ENCODE data around the gene CCDC150. TPM values are rescaled to one million over a fixed set of nuclear protein-coding genes. Genes with fewer than 3 reads are reported as not detected.

Gene CCDC150
- total and polyA plus RNA-seq, 9 of the 15 experiments (the other 6 are each of a cell fraction or from before 2014, with no cell fraction given), result 4.4 to 23.1 (median 11.3) TPM

DNA sequence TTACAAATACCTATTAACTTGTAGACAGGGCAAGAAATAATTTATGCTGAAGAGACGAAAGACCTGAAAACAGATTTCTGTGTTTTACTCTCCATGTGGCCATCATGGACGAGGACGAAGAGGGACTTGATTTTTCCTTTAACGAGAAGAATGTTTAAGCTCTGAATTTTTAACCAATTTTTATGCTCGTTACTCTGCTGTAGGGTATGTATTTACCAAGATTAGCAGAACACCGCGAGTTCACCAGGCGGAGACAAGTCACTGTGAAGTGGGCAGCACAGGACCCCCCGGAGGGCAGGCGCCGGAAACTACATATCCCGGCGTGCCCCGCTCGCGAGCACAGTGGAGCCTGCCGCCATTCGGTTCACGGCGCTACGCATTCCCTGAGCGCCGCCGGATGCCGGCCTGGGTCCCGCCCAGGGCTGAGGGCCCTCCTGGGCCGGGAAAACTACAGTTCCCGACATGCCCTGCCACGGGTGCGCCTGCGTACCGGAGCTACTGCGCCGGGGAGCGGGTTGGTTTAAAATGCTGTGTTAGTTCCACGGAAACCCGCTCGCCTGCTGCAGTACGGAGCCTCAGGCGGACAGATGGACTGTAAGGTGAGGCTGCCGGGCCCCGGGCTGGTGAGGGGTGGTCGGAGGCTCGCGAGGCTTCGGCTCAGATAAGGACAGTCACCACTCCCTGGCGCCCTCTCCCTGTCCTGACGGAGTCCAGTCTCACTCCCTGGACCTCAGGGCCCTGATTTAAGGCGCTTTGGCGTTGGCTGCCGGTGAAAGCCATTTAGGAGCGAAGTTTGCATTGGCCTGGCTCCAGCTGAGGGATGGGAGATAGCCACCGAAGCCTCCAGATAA lies at the start of gene CCDC150 (continued):
- TF ChIP-seq, protein P1, sequence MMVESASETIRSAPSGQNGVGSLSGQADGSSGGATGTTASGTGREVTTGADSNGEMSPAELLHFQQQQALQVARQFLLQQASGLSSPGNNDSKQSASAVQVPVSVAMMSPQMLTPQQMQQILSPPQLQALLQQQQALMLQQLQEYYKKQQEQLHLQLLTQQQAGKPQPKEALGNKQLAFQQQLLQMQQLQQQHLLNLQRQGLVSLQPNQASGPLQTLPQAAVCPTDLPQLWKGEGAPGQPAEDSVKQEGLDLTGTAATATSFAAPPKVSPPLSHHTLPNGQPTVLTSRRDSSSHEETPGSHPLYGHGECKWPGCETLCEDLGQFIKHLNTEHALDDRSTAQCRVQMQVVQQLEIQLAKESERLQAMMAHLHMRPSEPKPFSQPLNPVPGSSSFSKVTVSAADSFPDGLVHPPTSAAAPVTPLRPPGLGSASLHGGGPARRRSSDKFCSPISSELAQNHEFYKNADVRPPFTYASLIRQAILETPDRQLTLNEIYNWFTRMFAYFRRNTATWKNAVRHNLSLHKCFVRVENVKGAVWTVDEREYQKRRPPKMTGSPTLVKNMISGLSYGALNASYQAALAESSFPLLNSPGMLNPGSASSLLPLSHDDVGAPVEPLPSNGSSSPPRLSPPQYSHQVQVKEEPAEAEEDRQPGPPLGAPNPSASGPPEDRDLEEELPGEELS (CRISPR knock-in tag; IDR thresholded peaks at IDR 0.05; ENCODE audit: borderline replicate concordance), result no peak
- TF ChIP-seq MAFF (IDR thresholded peaks at IDR 0.05; ENCODE audit: low read length) (no peak), ILK (tag; IDR thresholded peaks at IDR 0.05; ENCODE audit: borderline replicate concordance, low read depth) (no peak), POLR2AphosphoS5 (IDR thresholded peaks at IDR 0.05; ENCODE audit: control insufficient read depth, insufficient read depth, low read depth, low read length) (peak; percentile 59; the same call in 1 of the 2 replicates), MTA2 (IDR thresholded peaks at IDR 0.05; ENCODE audit: low read depth) (no peak), SMAD2 (IDR thresholded peaks at IDR 0.05; ENCODE audit: low read depth, low read length) (no peak), SAFB (IDR thresholded peaks at IDR 0.05; ENCODE audit: borderline replicate concordance, low read depth, low read length) (no peak), SNRNP70 (optimal IDR thresholded peaks at IDR 0.05; ENCODE audit: low read depth, low read length) (no peak), JUN (IDR thresholded peaks at IDR 0.05; ENCODE audit: borderline replicate concordance, low read depth, low read length) (no peak), JUN (CRISPR knock-in tag; IDR thresholded peaks at IDR 0.05; ENCODE audit: borderline replicate concordance) (no peak), MYNN (IDR thresholded peaks at IDR 0.05) (no peak), MYNN (CRISPR knock-in tag; IDR thresholded peaks at IDR 0.05) (no peak), KDM1A (IDR thresholded peaks at IDR 0.05) (no peak), SP1 (CRISPR knock-in tag; IDR thresholded peaks at IDR 0.05) (peak; percentile 70), TAF1 (IDR thresholded peaks at IDR 0.05; ENCODE audit: control insufficient read depth, extremely low read depth, insufficient read depth, low read length, severe bottlenecking) (peak; percentile 50), RCOR1 (IDR thresholded peaks at IDR 0.05; ENCODE audit: borderline replicate concordance in 1 of 2, low read depth in 2 of 2, low read length in 2 of 2) (peak in 1 of 2 experiments; percentile 25; a peak in 1 of 4 replicates)
- TF ChIP-seq, protein P2, sequence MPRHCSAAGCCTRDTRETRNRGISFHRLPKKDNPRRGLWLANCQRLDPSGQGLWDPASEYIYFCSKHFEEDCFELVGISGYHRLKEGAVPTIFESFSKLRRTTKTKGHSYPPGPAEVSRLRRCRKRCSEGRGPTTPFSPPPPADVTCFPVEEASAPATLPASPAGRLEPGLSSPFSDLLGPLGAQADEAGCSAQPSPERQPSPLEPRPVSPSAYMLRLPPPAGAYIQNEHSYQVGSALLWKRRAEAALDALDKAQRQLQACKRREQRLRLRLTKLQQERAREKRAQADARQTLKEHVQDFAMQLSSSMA (CRISPR knock-in tag; IDR thresholded peaks at IDR 0.05), result no peak
- TF ChIP-seq, protein P3, sequence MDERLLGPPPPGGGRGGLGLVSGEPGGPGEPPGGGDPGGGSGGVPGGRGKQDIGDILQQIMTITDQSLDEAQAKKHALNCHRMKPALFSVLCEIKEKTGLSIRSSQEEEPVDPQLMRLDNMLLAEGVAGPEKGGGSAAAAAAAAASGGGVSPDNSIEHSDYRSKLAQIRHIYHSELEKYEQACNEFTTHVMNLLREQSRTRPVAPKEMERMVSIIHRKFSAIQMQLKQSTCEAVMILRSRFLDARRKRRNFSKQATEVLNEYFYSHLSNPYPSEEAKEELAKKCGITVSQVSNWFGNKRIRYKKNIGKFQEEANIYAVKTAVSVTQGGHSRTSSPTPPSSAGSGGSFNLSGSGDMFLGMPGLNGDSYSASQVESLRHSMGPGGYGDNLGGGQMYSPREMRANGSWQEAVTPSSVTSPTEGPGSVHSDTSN (CRISPR knock-in tag; IDR thresholded peaks at IDR 0.05; ENCODE audit: low read depth), result no peak
- TF ChIP-seq, protein P3 (tag; conservative IDR thresholded peaks at IDR 0.05; ENCODE audit: low read depth), result no peak

Measured in K562 (cell line).